ENCODE data around the gene DGKK.

DGKK gene

GRCh38 chrX:50432829-50433289, 37.8 kb downstream of the DGKK start:
- DNase-seq (ENCODE audit: insufficient read length, low spot score) (no peak), FAIRE-seq (no peak)
- no peak for TF ChIP-seq POU2F2 (IDR thresholded peaks at IDR 0.05; ENCODE audit: low read depth, low read length)
- no peak for TF ChIP-seq POLR2A (IDR thresholded peaks at IDR 0.05; ENCODE audit: low read depth, low read length)
- no peak for TF ChIP-seq SPI1 (IDR thresholded peaks at IDR 0.05; ENCODE audit: low read depth, low read length)
- no peak for TF ChIP-seq PAX5 (IDR thresholded peaks at IDR 0.05; ENCODE audit: insufficient read depth, low read length, severe bottlenecking)

GRCh38 chrX:50431623-50432022, 39.0 kb downstream of the DGKK start:
- DNase-seq (ENCODE audit: insufficient read length, low spot score) (no peak), FAIRE-seq (no peak)
- TF ChIP-seq POLR2A (IDR thresholded peaks at IDR 0.05; ENCODE audit: low read depth, low read length) (no peak), PAX5 (IDR thresholded peaks at IDR 0.05; ENCODE audit: insufficient read depth, low read length, severe bottlenecking) (no peak), POLR2AphosphoS5 (IDR thresholded peaks at IDR 0.05; ENCODE audit: low read depth, low read length) (no peak), SPI1 (IDR thresholded peaks at IDR 0.05; ENCODE audit: low read depth, low read length) (no peak), POU2F2 (IDR thresholded peaks at IDR 0.05; ENCODE audit: low read depth, low read length) (no peak), TAF1 (IDR thresholded peaks at IDR 0.05; ENCODE audit: low read depth, low read length) (no peak)

GRCh38 chrX:50430917-50431575, 39.6 kb downstream of the DGKK start:
- no peak for TF ChIP-seq SPI1 (IDR thresholded peaks at IDR 0.05; ENCODE audit: low read depth, low read length)
- no peak for TF ChIP-seq POLR2AphosphoS5 (IDR thresholded peaks at IDR 0.05; ENCODE audit: low read depth, low read length)
- TF ChIP-seq TAF1 (IDR thresholded peaks at IDR 0.05; ENCODE audit: low read depth, low read length): no peak
- TF ChIP-seq POLR2A (IDR thresholded peaks at IDR 0.05; ENCODE audit: low read depth, low read length): no peak
- TF ChIP-seq POU2F2 (IDR thresholded peaks at IDR 0.05; ENCODE audit: low read depth, low read length): no peak
- no peak for TF ChIP-seq PAX5 (IDR thresholded peaks at IDR 0.05; ENCODE audit: insufficient read depth, low read length, severe bottlenecking)
- FAIRE-seq (no peak), DNase-seq (ENCODE audit: insufficient read length, low spot score) (no peak)

GRCh38 chrX:50428174-50428573, 42.5 kb downstream of the DGKK start:
- FAIRE-seq (no peak), DNase-seq (ENCODE audit: insufficient read length, low spot score) (no peak)
- TF ChIP-seq POLR2AphosphoS5 (IDR thresholded peaks at IDR 0.05; ENCODE audit: low read depth, low read length) (no peak), POLR2A (IDR thresholded peaks at IDR 0.05; ENCODE audit: low read depth, low read length) (no peak), SPI1 (IDR thresholded peaks at IDR 0.05; ENCODE audit: low read depth, low read length) (no peak), POU2F2 (IDR thresholded peaks at IDR 0.05; ENCODE audit: low read depth, low read length) (no peak), TAF1 (IDR thresholded peaks at IDR 0.05; ENCODE audit: low read depth, low read length) (no peak), PAX5 (IDR thresholded peaks at IDR 0.05; ENCODE audit: insufficient read depth, low read length, severe bottlenecking) (no peak)

GRCh38 chrX:50407976-50408375, 62.6 kb downstream of the DGKK start:
- FAIRE-seq (no peak), DNase-seq (ENCODE audit: insufficient read length, low spot score) (no peak)
- TF ChIP-seq POLR2AphosphoS5 (IDR thresholded peaks at IDR 0.05; ENCODE audit: low read depth, low read length) (no peak), TAF1 (IDR thresholded peaks at IDR 0.05; ENCODE audit: low read depth, low read length) (no peak), POU2F2 (IDR thresholded peaks at IDR 0.05; ENCODE audit: low read depth, low read length) (no peak), SPI1 (IDR thresholded peaks at IDR 0.05; ENCODE audit: low read depth, low read length) (no peak), PAX5 (IDR thresholded peaks at IDR 0.05; ENCODE audit: insufficient read depth, low read length, severe bottlenecking) (no peak), POLR2A (IDR thresholded peaks at IDR 0.05; ENCODE audit: low read depth, low read length) (no peak)

GRCh38 chrX:50403903-50404302, 66.7 kb downstream of the DGKK start:
- no peak for TF ChIP-seq PAX5 (IDR thresholded peaks at IDR 0.05; ENCODE audit: insufficient read depth, low read length, severe bottlenecking)
- TF ChIP-seq POLR2AphosphoS5 (IDR thresholded peaks at IDR 0.05; ENCODE audit: low read depth, low read length): no peak
- TF ChIP-seq TAF1 (IDR thresholded peaks at IDR 0.05; ENCODE audit: low read depth, low read length): no peak
- TF ChIP-seq POLR2A (IDR thresholded peaks at IDR 0.05; ENCODE audit: low read depth, low read length): no peak
- TF ChIP-seq POU2F2 (IDR thresholded peaks at IDR 0.05; ENCODE audit: low read depth, low read length): no peak
- FAIRE-seq (no peak), DNase-seq (ENCODE audit: insufficient read length, low spot score) (no peak)

GRCh38 chrX:50402886-50403285, 67.7 kb downstream of the DGKK start:
- no peak for TF ChIP-seq POLR2AphosphoS5 (IDR thresholded peaks at IDR 0.05; ENCODE audit: low read depth, low read length)
- no peak for TF ChIP-seq POU2F2 (IDR thresholded peaks at IDR 0.05; ENCODE audit: low read depth, low read length)
- TF ChIP-seq PAX5 (IDR thresholded peaks at IDR 0.05; ENCODE audit: insufficient read depth, low read length, severe bottlenecking): no peak
- no peak for TF ChIP-seq TAF1 (IDR thresholded peaks at IDR 0.05; ENCODE audit: low read depth, low read length)
- TF ChIP-seq POLR2A (IDR thresholded peaks at IDR 0.05; ENCODE audit: low read depth, low read length): no peak
- no peak for TF ChIP-seq SPI1 (IDR thresholded peaks at IDR 0.05; ENCODE audit: low read depth, low read length)
- DNase-seq (ENCODE audit: insufficient read length, low spot score): no peak
- no peak for FAIRE-seq

GRCh38 chrX:50393902-50394301, 76.7 kb downstream of the DGKK start:
- TF ChIP-seq PAX5 (IDR thresholded peaks at IDR 0.05; ENCODE audit: insufficient read depth, low read length, severe bottlenecking): no peak
- no peak for TF ChIP-seq POLR2AphosphoS5 (IDR thresholded peaks at IDR 0.05; ENCODE audit: low read depth, low read length)
- no peak for TF ChIP-seq TAF1 (IDR thresholded peaks at IDR 0.05; ENCODE audit: low read depth, low read length)
- TF ChIP-seq POLR2A (IDR thresholded peaks at IDR 0.05; ENCODE audit: low read depth, low read length): no peak
- TF ChIP-seq SPI1 (IDR thresholded peaks at IDR 0.05; ENCODE audit: low read depth, low read length): no peak
- TF ChIP-seq POU2F2 (IDR thresholded peaks at IDR 0.05; ENCODE audit: low read depth, low read length): no peak
- DNase-seq (ENCODE audit: insufficient read length, low spot score) (no peak), FAIRE-seq (no peak)

GRCh38 chrX:50386520-50386919, 84.1 kb downstream of the DGKK start:
- DNase-seq (ENCODE audit: insufficient read length, low spot score): no peak
- no peak for TF ChIP-seq POLR2AphosphoS5 (IDR thresholded peaks at IDR 0.05; ENCODE audit: low read depth, low read length)
- no peak for FAIRE-seq

- DNase-seq (ENCODE audit: insufficient read length, low spot score): no peak
- no peak for FAIRE-seq
- TF ChIP-seq POLR2AphosphoS5 (IDR thresholded peaks at IDR 0.05; ENCODE audit: low read depth, low read length) (no peak), POU2F2 (IDR thresholded peaks at IDR 0.05; ENCODE audit: low read depth, low read length) (no peak), POLR2A (IDR thresholded peaks at IDR 0.05; ENCODE audit: low read depth, low read length) (no peak), TAF1 (IDR thresholded peaks at IDR 0.05; ENCODE audit: low read depth, low read length) (no peak), PAX5 (IDR thresholded peaks at IDR 0.05; ENCODE audit: insufficient read depth, low read length, severe bottlenecking) (no peak), SPI1 (IDR thresholded peaks at IDR 0.05; ENCODE audit: low read depth, low read length) (no peak)
Measured at GRCh38 chrX:50381729-50382415, 88.8 kb downstream of the DGKK start.

Data from GM12891 (cell line).